ENCODE data around the gene IMPDH2. TPM values are rescaled to one million over a fixed set of nuclear protein-coding genes. Genes with fewer than 3 reads are reported as not detected.

Gene IMPDH2
- total RNA-seq, 1 experiment from 2014 or later: 599 TPM

GRCh38 chr3:48997714-48998637 is 31.2 kb downstream of the IMPDH2 start:
- POLR2A ChIA-PET: no interaction called here
- no peak overlapping the region for H3K9ac ChIP-seq (ENCODE audit: low read length)
- TF ChIP-seq ZBTB33 (IDR thresholded peaks at IDR 0.05; ENCODE audit: extremely low read depth, insufficient replicate concordance, low read length) (no peak), CEBPB (IDR thresholded peaks at IDR 0.05; ENCODE audit: low read depth) (no peak), POLR2AphosphoS5 (IDR thresholded peaks at IDR 0.05; ENCODE audit: low read depth, low read length) (no peak), ZNF274 (IDR thresholded peaks at IDR 0.05; ENCODE audit: low read depth, low read length) (no peak), SP1 (IDR thresholded peaks at IDR 0.05; ENCODE audit: low read depth) (no peak), CTCF (IDR thresholded peaks at IDR 0.05 in 2 of 3, conservative IDR thresholded peaks at IDR 0.05 in 1 of 3; ENCODE audit: borderline replicate concordance in 1 of 3, insufficient read depth in 1 of 3, low read depth in 2 of 3, low read length in 2 of 3) (no peak), YY1 (IDR thresholded peaks at IDR 0.05; ENCODE audit: extremely low read depth, insufficient replicate concordance, low read depth, low read length) (no peak), RAD21 (IDR thresholded peaks at IDR 0.05; ENCODE audit: low read depth) (no peak), TCF7L2 (IDR thresholded peaks at IDR 0.05; ENCODE audit: borderline replicate concordance, extremely low read depth, insufficient read depth, insufficient read length) (no peak)
- H3K27ac ChIP-seq (ENCODE audit: low read depth, low read length): no peak overlapping the region
- peaks cover 3 to 6% of the 10 kb centered on the region in 2 experiments; a peak in 2 of 4 replicates for H3K36me3 ChIP-seq (ENCODE audit: control insufficient read depth in 1 of 2, insufficient read depth in 2 of 2, low read length in 2 of 2)
- intact Hi-C loops (cut with micrococcal nuclease): no loop called here
- H3K4me1 ChIP-seq (ENCODE audit: control insufficient read depth in 1 of 2, insufficient read depth in 2 of 2, low read length in 2 of 2): no peaks in the 10 kb centered on the region; a peak in 1 of 4 replicates
- no peaks in the 10 kb centered on the region for H3K9me2 ChIP-seq (ENCODE audit: insufficient read depth)
- no peaks in the 10 kb centered on the region for H4K20me1 ChIP-seq (ENCODE audit: insufficient read depth)
- H3K27me3 ChIP-seq (ENCODE audit: insufficient read depth, low read length): no peaks in the 10 kb centered on the region
- H2AFZ ChIP-seq (ENCODE audit: low read depth, low read length, poor library complexity, severe bottlenecking): no peak overlapping the region
- H3K9me3 ChIP-seq (ENCODE audit: control insufficient read depth in 1 of 2, insufficient read depth in 1 of 2, low read depth in 1 of 2, low read length in 2 of 2): no peaks in the 10 kb centered on the region
- no peak overlapping the region for H3K4me3 ChIP-seq (replicated peaks in 1 of 2; ENCODE audit: low read depth in 1 of 2, low read length in 2 of 2)
- CTCF ChIA-PET: no interaction called here
- no peak overlapping the region for H3K4me2 ChIP-seq (ENCODE audit: low read length)
- RAD21 ChIA-PET (ENCODE audit: low non-redundant PET in 1 of 2, low total read pairs in 2 of 2, uncharacterized antibody in 2 of 2, unreplicated experiment in 2 of 2): no interaction called here
- DNase-seq (ENCODE audit: low read depth, low spot score) (no peak), ATAC-seq (no peak)
- H3K79me2 ChIP-seq (ENCODE audit: insufficient read depth, low read length): peaks cover 17% of the 10 kb centered on the region; the same call in 1 of the 2 replicates
- no TSS peak for BruUV-seq (replicated peaks)

Data from HCT116 (cell line).